OCI-LY7 (cell line): ENCODE results near the gene TSPYL2. TPM values are rescaled to one million over a fixed set of nuclear protein-coding genes. Genes with fewer than 3 reads are reported as not detected.

Source experiments
- BruUV-seq: library from RNA; stranded (reverse); fragments of 400-500 nt; replicated peaks from 2 replicates; lab custom pipeline; 2021; lab: Mats Ljungman, UMichigan
- CTCF ChIA-PET: fragments of 300-600 bp; sonication (Branson Sonifier 250); formaldehyde crosslinking; loops from one replicate; lab custom pipeline; 2022; ENCODE audit warnings: antibody characterized with exemption; ENCODE audit not compliant: unreplicated experiment; lab: Charles Lee
- POLR2A ChIA-PET: fragments of 300-600 bp; sonication (Branson Sonifier 250); formaldehyde crosslinking; loops from one replicate; lab custom pipeline; 2022; ENCODE audit warnings: antibody characterized with exemption; lab: Charles Lee
- DNase-seq: peaks from one replicate; pipeline ENCODE4 v3.0.0-alpha.2; 2015; ENCODE audit warnings: low spot score
- H2AFZ ChIP-seq: fragments of 200-600 bp; sonication (generic), shearing (Covaris generic); 2 replicates; pipeline ENCODE4 v1.6.1; 2014; ENCODE audit warnings: mild to moderate bottlenecking, antibody characterized with exemption, low read length, moderate library complexity
- H3K27ac ChIP-seq: fragments of 200-600 bp; sonication (generic); 2 replicates; pipeline ENCODE4 v1.5.1; 2014; ENCODE audit warnings: mixed run types, low read depth, mild to moderate bottlenecking, moderate library complexity, low read length, inconsistent platforms; ENCODE audit not compliant: poor library complexity, severe bottlenecking
- H3K36me3 ChIP-seq: fragments of 200-600 bp; sonication (generic); 2 replicates; pipeline ENCODE4 v1.6.1; 2014; ENCODE audit warnings: mild to moderate bottlenecking, antibody characterized with exemption, low read length, moderate library complexity, mixed read lengths; ENCODE audit not compliant: insufficient read depth
- H3K4me1 ChIP-seq: fragments of 200-600 bp; sonication (generic); 2 replicates; pipeline ENCODE4 v1.5.1; 2014; ENCODE audit warnings: mild to moderate bottlenecking, low read length; ENCODE audit not compliant: insufficient read depth, poor library complexity, severe bottlenecking
- H3K4me2 ChIP-seq: fragments of 200-600 bp; sonication (generic); 2 replicates; pipeline ENCODE4 v1.6.1; 2014; ENCODE audit warnings: mild to moderate bottlenecking, low read length
- H3K4me3 ChIP-seq: fragments of 200-600 bp; sonication (generic); 2 replicates; pipeline ENCODE4 v1.5.1; 2014; ENCODE audit warnings: mild to moderate bottlenecking, low read depth, low read length; ENCODE audit not compliant: poor library complexity, severe bottlenecking
- H3K79me2 ChIP-seq: fragments of 200-600 bp; sonication (generic); 2 replicates; pipeline ENCODE4 v1.6.1; 2016; ENCODE audit warnings: low read depth, mild to moderate bottlenecking, low read length, moderate library complexity, mixed read lengths; ENCODE audit not compliant: insufficient read depth
- H3K9me2 ChIP-seq: fragments of 200-600 bp; sonication (generic); 2 replicates; pipeline ENCODE4 v1.6.1; 2016; ENCODE audit warnings: mild to moderate bottlenecking, low read length, mixed read lengths; ENCODE audit not compliant: insufficient read depth
- H3K9me3 ChIP-seq: fragments of 200-600 bp; sonication (generic); 2 replicates; pipeline ENCODE4 v1.6.1; 2014; ENCODE audit warnings: mild to moderate bottlenecking, mixed run types, low read length, mixed read lengths
- H4K20me1 ChIP-seq: fragments of 200-600 bp; sonication (generic); 2 replicates; pipeline ENCODE4 v1.6.1; 2014; ENCODE audit warnings: mild to moderate bottlenecking, antibody characterized with exemption, low read length, moderate library complexity, mixed read lengths; ENCODE audit not compliant: insufficient read depth
- EZH2phosphoT487 ChIP-seq: fragments of 200-600 bp; sonication (generic); IDR thresholded peaks from 2 replicates; pipeline ENCODE4 v1.6.1; 2018; ENCODE audit warnings: low read depth, borderline replicate concordance, mild to moderate bottlenecking, mixed run types, antibody characterized with exemption, low read length, moderate library complexity, mixed read lengths
- intact Hi-C: fragments of 100-400 bp; cut with micrococcal nuclease; formaldehyde crosslinking; loops from one replicate; pipeline ENCODE4 v1.10.0; 2022; ENCODE audit not compliant: unreplicated experiment
- total RNA-seq, 2 experiments: library from RNA; depleted of rRNA in 1 of 2; stranded (reverse); fragments of >200 nt in 1 of 2; shearing (Covaris generic) in 1 of 2; gene quantifications; 2 replicates each; pipeline ENCODE4 v1.2.3, GENCODE V29; 2014 to 2022
- TF ChIP-seq, protein P1 (sequence below): fragments of 200-600 bp; sonication (generic); conservative IDR thresholded peaks from 2 replicates; pipeline ENCODE4 v1.5.1; 2014; ENCODE audit warnings: mild to moderate bottlenecking, antibody characterized with exemption, low read length, moderate library complexity, mixed read lengths

TSPYL2 gene
- total RNA-seq, 2 experiments from 2014 or later: 21.7 to 22.0 TPM

- H3K4me2 ChIP-seq: peak within 1 kb of the TSS; percentile 83
- POLR2A ChIA-PET: interaction anchor here (0.6 kb wide), 1 partner anchor 22 kb away, joined by 3 read pairs; no protein-coding TSS in a partner anchor
Measured at GRCh38 chrX:53048169-53049126, 33.7 kb upstream of the TSPYL2 start, which contains the start of gene GPR173. Gene GPR173, plus strand, starts transcription at chrX:53048789. Its CDS starts 27,833 bp downstream, at chrX:53076622.

DNA sequence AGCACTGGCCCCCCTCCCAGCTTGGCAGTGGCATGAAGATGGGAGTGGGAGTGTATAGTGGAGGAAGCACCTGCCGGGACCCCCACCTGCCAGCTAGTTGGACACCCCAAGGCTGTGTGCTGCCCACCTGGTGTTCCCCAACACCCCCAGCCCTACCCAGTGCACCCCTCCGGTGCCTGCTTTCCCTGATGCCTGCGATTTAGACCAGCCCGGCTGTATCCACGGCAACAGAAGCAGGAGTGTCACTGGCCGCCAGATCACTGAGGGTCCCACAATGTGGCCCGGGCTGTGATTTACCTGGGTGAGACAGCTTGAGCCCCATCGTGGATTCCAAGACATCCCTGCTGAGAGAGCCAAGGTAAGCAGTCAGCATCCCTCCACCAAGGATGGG is 33.0 kb upstream of the TSPYL2 start:
- DNase-seq: no peak
- ChIA-PET CTCF (no interaction called here), POLR2A (no interaction called here)
- Histone ChIP-seq H3K4me2 (peak overlapping the region; percentile 74), H3K27ac (no peak overlapping the region), H3K36me3 (no peaks in the 10 kb centered on the region), H3K4me1 (peaks cover 19% of the 10 kb centered on the region), H3K9me2 (no peaks in the 10 kb centered on the region), H4K20me1 (no peaks in the 10 kb centered on the region), H3K79me2 (no peaks in the 10 kb centered on the region), H3K4me3 (peak overlapping the region; percentile 81), H2AFZ (no peak overlapping the region), H3K9me3 (no peaks in the 10 kb centered on the region)
- TF ChIP-seq, protein P1, sequence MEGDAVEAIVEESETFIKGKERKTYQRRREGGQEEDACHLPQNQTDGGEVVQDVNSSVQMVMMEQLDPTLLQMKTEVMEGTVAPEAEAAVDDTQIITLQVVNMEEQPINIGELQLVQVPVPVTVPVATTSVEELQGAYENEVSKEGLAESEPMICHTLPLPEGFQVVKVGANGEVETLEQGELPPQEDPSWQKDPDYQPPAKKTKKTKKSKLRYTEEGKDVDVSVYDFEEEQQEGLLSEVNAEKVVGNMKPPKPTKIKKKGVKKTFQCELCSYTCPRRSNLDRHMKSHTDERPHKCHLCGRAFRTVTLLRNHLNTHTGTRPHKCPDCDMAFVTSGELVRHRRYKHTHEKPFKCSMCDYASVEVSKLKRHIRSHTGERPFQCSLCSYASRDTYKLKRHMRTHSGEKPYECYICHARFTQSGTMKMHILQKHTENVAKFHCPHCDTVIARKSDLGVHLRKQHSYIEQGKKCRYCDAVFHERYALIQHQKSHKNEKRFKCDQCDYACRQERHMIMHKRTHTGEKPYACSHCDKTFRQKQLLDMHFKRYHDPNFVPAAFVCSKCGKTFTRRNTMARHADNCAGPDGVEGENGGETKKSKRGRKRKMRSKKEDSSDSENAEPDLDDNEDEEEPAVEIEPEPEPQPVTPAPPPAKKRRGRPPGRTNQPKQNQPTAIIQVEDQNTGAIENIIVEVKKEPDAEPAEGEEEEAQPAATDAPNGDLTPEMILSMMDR: no peak
- TF ChIP-seq EZH2phosphoT487: no peak
- intact Hi-C loops: loop anchor here (5.0 kb wide), 1 partner anchor 52 kb away; no protein-coding TSS in a partner anchor
- no TSS peak for BruUV-seq

More at GRCh38 chrX:53048169-53049126, 33.7 kb upstream of the TSPYL2 start, which contains the start of gene GPR173:
- peaks cover 19% of the 10 kb centered on the region for H3K4me1 ChIP-seq
- no peaks in the 10 kb centered on the region for H3K36me3 ChIP-seq
- no peaks in the 10 kb centered on the region for H3K9me2 ChIP-seq
- H3K27ac ChIP-seq: peak within 1 kb of the TSS; percentile 42
- peak; percentile 56 for DNase-seq
- H3K79me2 ChIP-seq: no peaks in the 10 kb centered on the region
- no peaks in the 10 kb centered on the region for H4K20me1 ChIP-seq
- H3K9me3 ChIP-seq: no peaks in the 10 kb centered on the region
- H2AFZ ChIP-seq: peak within 1 kb of the TSS; percentile 78
- H3K4me3 ChIP-seq: peak within 1 kb of the TSS; percentile 81
- intact Hi-C loops: loop anchor here (5.0 kb wide), 1 partner anchor 51 kb away; no protein-coding TSS in a partner anchor
- no TSS peak for BruUV-seq
- CTCF ChIA-PET: no interaction called here
- TF ChIP-seq, protein P1: no peak
- TF ChIP-seq EZH2phosphoT487: no peak
